IMR-90 (cell line): ENCODE results near the gene C2. TPM values are rescaled to one million over a fixed set of nuclear protein-coding genes. Genes with fewer than 3 reads are reported as not detected.

Experiments used
- BHLHE40 ChIP-seq: fragments of 150-350 bp; IDR thresholded peaks from 2 replicates; pipeline ENCODE4 v1.6.1; 2016; ENCODE audit warnings: mild to moderate bottlenecking, low read depth, low read length
- ELK1 ChIP-seq: fragments of 150-350 bp; IDR thresholded peaks from 2 replicates; pipeline ENCODE4 v1.6.1; 2016; ENCODE audit warnings: low read depth, mild to moderate bottlenecking, low read length, moderate library complexity, borderline replicate concordance
- MAFK ChIP-seq: IDR thresholded peaks from 2 replicates; pipeline ENCODE4 v1.6.1; 2012; ENCODE audit warnings: low read depth, low read length, improper control_type of control experiment
- POLR2A ChIP-seq: IDR thresholded peaks from 2 replicates; pipeline ENCODE4 v1.6.1; 2012; ENCODE audit warnings: mild to moderate bottlenecking, low read depth, low read length
- polyA plus RNA-seq, 3 experiments: library from polyadenylated mRNA; depleted of rRNA; stranded (reverse); fragments of >200 nt; gene quantifications; 2 replicates each; pipeline ENCODE4 v1.2.3, GENCODE V29; 2012; ENCODE audit warnings: low replicate concordance in 1 of 3
- total RNA-seq: library from RNA; depleted of rRNA; stranded (reverse); fragments of >200 nt; gene quantifications from 2 replicates; pipeline ENCODE4 v1.2.3, GENCODE V29; 2012

The C2 gene
- total and polyA plus RNA-seq, 2 of the 4 experiments (the other 2 are of a cell fraction), result 0.18 to 0.19 TPM

- TF ChIP-seq ELK1 (peak; percentile 5; the same call in 1 of the 2 replicates), BHLHE40 (0 out of 2 replicates have a peak, but pooled peaks have one; percentile 3), MAFK (no peak; the same call in 1 of the 2 replicates), POLR2A (peak; percentile 64)
Measured at GRCh38 chr6:31958741-31959739, 31.5 kb downstream of the C2 start, which contains the start of the genes NELFE and SKIC2 (continued).
